AG04450 (cell line): ENCODE data around the gene MTMR10. TPM values are rescaled to one million over a fixed set of nuclear protein-coding genes. Genes with fewer than 3 reads are reported as not detected.
A peak's percentile ranks its signal among the peaks of the same experiment; 100 is the strongest.

Source experiments
- CTCF ChIA-PET: fragments of 300-600, 350-600 bp; formaldehyde crosslinking; extraction: SDS; loops from one replicate; lab custom pipeline; 2022; ENCODE audit warnings: antibody characterized with exemption, inconsistent platforms; lab: Charles Lee
- POLR2A ChIA-PET: fragments of 350-600 bp; formaldehyde crosslinking; extraction: SDS; loops from one replicate; lab custom pipeline; 2021; ENCODE audit warnings: antibody characterized with exemption, inconsistent platforms; lab: Yijun Ruan, JAX
- DNase-seq: peaks from one replicate; pipeline ENCODE4 v3.0.0-alpha.2; 2011; ENCODE audit warnings: low read depth, low spot score
- H3K27ac ChIP-seq: one replicate; pipeline ENCODE4 v1.5.1; 2012; ENCODE audit warnings: low read depth, low read length, control low read depth
- H3K27me3 ChIP-seq: one replicate; pipeline ENCODE4 v1.6.0; 2012; ENCODE audit warnings: low read length; ENCODE audit not compliant: control insufficient read depth, insufficient read depth
- H3K4me3 ChIP-seq: 2 replicates; pipeline ENCODE4 v1.5.1; 2011; ENCODE audit warnings: mild to moderate bottlenecking, low read depth, low read length, control low read depth
- H3K9me3 ChIP-seq: 2 replicates; pipeline ENCODE4 v1.5.1; 2012; ENCODE audit warnings: low read length; ENCODE audit not compliant: control insufficient read depth, insufficient read depth
- CTCF ChIP-seq: IDR thresholded peaks from 2 replicates; pipeline ENCODE4 v1.5.1; 2011; ENCODE audit warnings: low read depth, low read length, control low read depth, inconsistent platforms
- polyA plus RNA-seq: library from polyadenylated mRNA; depleted of rRNA; stranded (reverse); fragments of >200 nt; gene quantifications from 2 replicates; pipeline ENCODE4 v1.2.3, GENCODE V29; 2011

MTMR10 gene
- polyA plus RNA-seq, 1 experiment = 17.7 TPM

- Histone ChIP-seq H3K9me3 (no peaks in the 10 kb centered on the region; the same call in 1 of the 2 replicates), H3K4me3 (no peak overlapping the region), H3K27me3 (no peaks in the 10 kb centered on the region), H3K27ac (peak overlapping the region; percentile 11)
- ChIA-PET POLR2A (interaction anchor here (2.0 kb wide), 1 partner anchor 38 kb away, joined by 8 read pairs; the partner anchor contains the start of gene MTMR10), CTCF (interaction anchor here (0.6 to 1.7 kb wide), 3 partner anchors 175 to 536 kb away, joined by 3 to 7 read pairs (median 4); no protein-coding TSS in a partner anchor)
- no peak for TF ChIP-seq CTCF
- DNase-seq = no peak
Observed at GRCh38 chr15:30953183-30953582, 38.2 kb downstream of the MTMR10 start.

GRCh38 chr15:30943654-30944335, 47.6 kb downstream of the MTMR10 start:
- H3K9me3 ChIP-seq = no peaks in the 10 kb centered on the region
- no peak overlapping the region for H3K4me3 ChIP-seq
- DNase-seq = no peak
- CTCF ChIA-PET = interaction anchor here (2.5 kb wide), 1 partner anchor 185 kb away, joined by 8 read pairs; no protein-coding TSS in a partner anchor
- TF ChIP-seq CTCF = no peak
- POLR2A ChIA-PET = no interaction called here
- no peak overlapping the region for H3K27ac ChIP-seq
- no peaks in the 10 kb centered on the region for H3K27me3 ChIP-seq

GRCh38 chr15:30941520-30941919, 49.9 kb downstream of the MTMR10 start:
- Histone ChIP-seq H3K27ac (no peak overlapping the region), H3K4me3 (no peak overlapping the region), H3K9me3 (no peaks in the 10 kb centered on the region), H3K27me3 (no peaks in the 10 kb centered on the region)
- CTCF ChIA-PET = no interaction called here
- no peak for TF ChIP-seq CTCF
- POLR2A ChIA-PET = no interaction called here
- no peak for DNase-seq

GRCh38 chr15:30940359-30940758, 51.1 kb downstream of the MTMR10 start:
- DNase-seq = no peak
- TF ChIP-seq CTCF = no peak
- no peak overlapping the region for H3K4me3 ChIP-seq
- no peak overlapping the region for H3K27ac ChIP-seq
- H3K9me3 ChIP-seq = no peaks in the 10 kb centered on the region
- ChIA-PET CTCF (interaction anchor here (0.6 to 1.3 kb wide), 2 partner anchors 181 to 189 kb away, joined by 4 to 6 read pairs; no protein-coding TSS in a partner anchor), POLR2A (no interaction called here)
- no peaks in the 10 kb centered on the region for H3K27me3 ChIP-seq

- ChIA-PET POLR2A (no interaction called here), CTCF (interaction anchor here (1.3 kb wide), 1 partner anchor 190 kb away, joined by 6 read pairs; no protein-coding TSS in a partner anchor)
- TF ChIP-seq CTCF = no peak
- H3K9me3 ChIP-seq = no peaks in the 10 kb centered on the region
- H3K4me3 ChIP-seq = no peak overlapping the region
- no peaks in the 10 kb centered on the region for H3K27me3 ChIP-seq
- no peak for DNase-seq
- H3K27ac ChIP-seq = no peak overlapping the region
Observed at GRCh38 chr15:30939161-30939560, 52.3 kb downstream of the MTMR10 start.
